HCT116 (cell line): ENCODE measurements around the gene PLOD1. TPM values are rescaled to one million over a fixed set of nuclear protein-coding genes. Genes with fewer than 3 reads are reported as not detected.

Experiments
- ATAC-seq: fragments of 200-7000 bp; cut with Tn5 transposase; 2 replicates; pipeline ENCODE4 v1.9.1; 2020; ENCODE audit warnings: mild to moderate bottlenecking, moderate library complexity
- BruUV-seq: library from RNA; stranded (reverse); fragments of 400-500 nt; replicated peaks from 2 replicates; lab custom pipeline; 2021; lab: Mats Ljungman, UMichigan
- CTCF ChIA-PET: fragments of 300-600 bp; sonication (Branson Sonifier 250); formaldehyde crosslinking; loops from one replicate; lab custom pipeline; 2021; ENCODE audit warnings: antibody characterized with exemption; lab: Charles Lee
- POLR2A ChIA-PET: fragments of 300-600, 350-600 bp; sonication (Branson Sonifier 250); formaldehyde crosslinking; loops from one replicate; lab custom pipeline; 2021; ENCODE audit warnings: antibody characterized with exemption; lab: Charles Lee
- RAD21 ChIA-PET, 2 experiments: fragments of 300-600 bp; sonication (Branson Sonifier 250); formaldehyde crosslinking; loops; one replicate each; lab custom pipeline; 2023; ENCODE audit warnings: low total read pairs in 2 of 2; ENCODE audit not compliant: uncharacterized antibody in 2 of 2, unreplicated experiment in 2 of 2, low non-redundant PET in 1 of 2; lab: Charles Lee
- DNase-seq: peaks from one replicate; pipeline ENCODE4 v3.0.0-alpha.2; 2010; ENCODE audit warnings: low read depth, low spot score
- H2AFZ ChIP-seq: fragments of 200-600 bp; shearing (Covaris generic), sonication (generic); 2 replicates; pipeline ENCODE4 v1.6.1; 2017; ENCODE audit warnings: low read depth, mixed run types, mixed read lengths, antibody characterized with exemption, low read length; ENCODE audit not compliant: poor library complexity, severe bottlenecking
- H3K27ac ChIP-seq: 2 replicates; pipeline ENCODE4 v1.5.1; 2012; ENCODE audit warnings: low read depth, low read length
- H3K27me3 ChIP-seq: fragments of 200-600 bp; sonication (generic); 2 replicates; pipeline ENCODE4 v1.6.1; 2016; ENCODE audit warnings: mixed run types, low read length, mixed read lengths; ENCODE audit not compliant: insufficient read depth
- H3K36me3 ChIP-seq, 2 experiments: fragments of 200-500 bp in 1 of 2; fragments of 200-600 bp in 1 of 2; sonication (Bioruptor generic) in 1 of 2; sonication (generic) in 1 of 2; 2 replicates each; pipeline versions ENCODE4 v1.5.1 to v1.6.1; 2014 to 2016; ENCODE audit warnings: low read length in 2 of 2, inconsistent platforms in 1 of 2, mixed read lengths in 1 of 2, mixed run types in 1 of 2; ENCODE audit not compliant: insufficient read depth in 2 of 2, control insufficient read depth in 1 of 2
- H3K4me1 ChIP-seq, 2 experiments: fragments of 200-600 bp in 1 of 2; sonication (generic) in 1 of 2; 2 replicates each; pipeline versions ENCODE4 v1.5.1 to v1.6.1; 2012 to 2017; ENCODE audit warnings: low read length in 2 of 2, inconsistent platforms in 1 of 2, mild to moderate bottlenecking in 1 of 2, mixed read lengths in 1 of 2, mixed run types in 1 of 2, moderate library complexity in 1 of 2; ENCODE audit not compliant: insufficient read depth in 2 of 2, control insufficient read depth in 1 of 2
- H3K4me2 ChIP-seq: fragments of 200-600 bp; sonication (generic); 2 replicates; pipeline ENCODE4 v1.6.1; 2017; ENCODE audit warnings: mixed run types, low read length, mixed read lengths
- H3K4me3 ChIP-seq, 2 experiments: fragments of 200-600 bp in 1 of 2; sonication (generic) in 1 of 2; replicated peaks in 1 of 2; 2 replicates each; pipeline ENCODE4 v1.5.1; 2011 to 2016; ENCODE audit warnings: low read length in 2 of 2, control low read depth in 1 of 2, low read depth in 1 of 2, mild to moderate bottlenecking in 1 of 2, mixed read lengths in 1 of 2, mixed run types in 1 of 2
- H3K79me2 ChIP-seq: fragments of 200-600 bp; sonication (generic); 2 replicates; pipeline ENCODE4 v1.6.1; 2017; ENCODE audit warnings: mild to moderate bottlenecking, mixed run types, low read length, moderate library complexity, mixed read lengths; ENCODE audit not compliant: insufficient read depth
- H3K9ac ChIP-seq: fragments of 200-600 bp; sonication (generic); 2 replicates; pipeline ENCODE4 v1.6.1; 2016; ENCODE audit warnings: low read length, mixed read lengths
- H3K9me2 ChIP-seq: fragments of 200-600 bp; sonication (generic), shearing (Covaris generic); 2 replicates; pipeline ENCODE4 v1.6.1; 2017; ENCODE audit warnings: mixed run types, mild to moderate bottlenecking, moderate library complexity; ENCODE audit not compliant: insufficient read depth
- H3K9me3 ChIP-seq, 2 experiments: fragments of 200-500 bp in 1 of 2; fragments of 200-600 bp in 1 of 2; sonication (Bioruptor generic) in 1 of 2; sonication (generic) in 1 of 2; 2 replicates each; pipeline ENCODE4 v1.6.1; 2014 to 2017; ENCODE audit warnings: low read length in 2 of 2, mixed read lengths in 2 of 2, inconsistent platforms in 1 of 2, low read depth in 1 of 2, mild to moderate bottlenecking in 1 of 2, mixed run types in 1 of 2, moderate library complexity in 1 of 2; ENCODE audit not compliant: control insufficient read depth in 1 of 2, insufficient read depth in 1 of 2
- H4K20me1 ChIP-seq: fragments of 200-600 bp; sonication (generic), shearing (Covaris generic); 2 replicates; pipeline ENCODE4 v1.6.1; 2017; ENCODE audit warnings: mixed run types, mild to moderate bottlenecking, moderate library complexity; ENCODE audit not compliant: insufficient read depth
- CBX3 ChIP-seq: IDR thresholded peaks from 2 replicates; pipeline ENCODE4 v1.6.1; 2012; ENCODE audit warnings: low read depth
- CEBPB ChIP-seq: IDR thresholded peaks from 2 replicates; pipeline ENCODE4 v1.6.1; 2012; ENCODE audit warnings: low read depth
- EGR1 ChIP-seq: IDR thresholded peaks from 2 replicates; pipeline ENCODE4 v1.6.1; 2012; ENCODE audit warnings: low read depth
- EZH2 ChIP-seq: fragments of 200-600 bp; sonication (generic); IDR thresholded peaks from 2 replicates; pipeline ENCODE4 v1.6.1; 2017; ENCODE audit warnings: antibody characterized with exemption, mixed run types
- EZH2phosphoT487 ChIP-seq: fragments of 200-600 bp; IDR thresholded peaks from 2 replicates; pipeline ENCODE4 v1.6.1; 2018; ENCODE audit warnings: antibody characterized with exemption, borderline replicate concordance
- FOSL1 ChIP-seq: IDR thresholded peaks from 2 replicates; pipeline ENCODE4 v1.6.1; 2012; ENCODE audit warnings: low read depth
- MAX ChIP-seq: IDR thresholded peaks from 2 replicates; pipeline ENCODE4 v1.6.1; 2012
- POLR2A ChIP-seq: IDR thresholded peaks from 2 replicates; pipeline ENCODE4 v1.7.0; 2011; ENCODE audit warnings: borderline replicate concordance; ENCODE audit not compliant: insufficient read depth, insufficient read length; ENCODE audit errors: extremely low read depth
- POLR2AphosphoS5 ChIP-seq: IDR thresholded peaks from 2 replicates; pipeline ENCODE4 v1.6.1; 2011; ENCODE audit warnings: mild to moderate bottlenecking, low read depth, low read length, moderate library complexity
- RAD21 ChIP-seq: IDR thresholded peaks from 2 replicates; pipeline ENCODE4 v1.6.1; 2012; ENCODE audit warnings: low read depth, mild to moderate bottlenecking
- SIN3A ChIP-seq: IDR thresholded peaks from 2 replicates; pipeline ENCODE4 v1.6.1; 2012; ENCODE audit warnings: low read depth
- SRF ChIP-seq: IDR thresholded peaks from 2 replicates; pipeline ENCODE4 v1.6.1; 2012; ENCODE audit warnings: low read depth
- YY1 ChIP-seq: IDR thresholded peaks from 2 replicates; pipeline ENCODE4 v1.6.1; 2011; ENCODE audit warnings: low read length, low read depth, moderate library complexity, mild to moderate bottlenecking; ENCODE audit not compliant: insufficient replicate concordance; ENCODE audit errors: extremely low read depth
- ZBTB33 ChIP-seq: IDR thresholded peaks from 2 replicates; pipeline ENCODE4 v1.6.1; 2011; ENCODE audit warnings: mild to moderate bottlenecking, low read length, moderate library complexity; ENCODE audit not compliant: insufficient replicate concordance; ENCODE audit errors: extremely low read depth
- intact Hi-C: fragments of 100-400 bp; cut with micrococcal nuclease; formaldehyde crosslinking; loops from 2 replicates; pipeline ENCODE4 v1.10.0; 2022
- total RNA-seq: library from RNA; stranded (reverse); gene quantifications from one replicate; pipeline ENCODE4 v1.2.1, GENCODE V29; 2021; ENCODE audit not compliant: unreplicated experiment

PLOD1 gene
- total RNA-seq, 1 experiment from 2014 or later = 175 TPM

- intact Hi-C loops = no loop called here
- Histone ChIP-seq H3K4me2 (no peak overlapping the region), H3K9me3 (no peaks in the 10 kb centered on the region), H3K9ac (no peak overlapping the region), H3K4me1 (peaks cover 0 to 14% of the 10 kb centered on the region in 2 experiments; a peak in 2 of 4 replicates), H3K4me3 (no peak overlapping the region), H3K9me2 (no peaks in the 10 kb centered on the region), H3K27ac (no peak overlapping the region), H4K20me1 (no peaks in the 10 kb centered on the region), H3K79me2 (no peaks in the 10 kb centered on the region), H2AFZ (no peak overlapping the region), H3K27me3 (no peaks in the 10 kb centered on the region), H3K36me3 (peaks cover 29 to 74% of the 10 kb centered on the region in 2 experiments)
- RAD21 ChIA-PET = no interaction called here
- no peak for ATAC-seq
- CTCF ChIA-PET = no interaction called here
- TF ChIP-seq YY1 (no peak), MAX (no peak), CBX3 (no peak), POLR2AphosphoS5 (no peak), SRF (no peak), ZBTB33 (no peak), SIN3A (no peak), RAD21 (no peak), POLR2A (no peak), FOSL1 (no peak), EZH2 (no peak), EGR1 (no peak), CEBPB (no peak), EZH2phosphoT487 (no peak)
- BruUV-seq = no TSS peak
- no peak for DNase-seq
- POLR2A ChIA-PET = interaction anchor here (3.0 kb wide), 1 partner anchor 96 kb away, joined by 7 read pairs; no protein-coding TSS in a partner anchor
These were observed 71.1 kb downstream of the PLOD1 start for GRCh38 chr1:12005488-12006166.
